Neural progenitor cell (in vitro differentiated cells): Measurements from ENCODE around the gene GDI1.

Experiments used
- CTCF ChIP-seq: fragments of 200-600 bp; sonication (generic); IDR thresholded peaks from 2 replicates; pipeline ENCODE4 v1.5.1; 2017; ENCODE audit warnings: antibody characterized with exemption, mild to moderate bottlenecking
- EZH2 ChIP-seq: fragments of 200-600 bp; sonication (generic); IDR thresholded peaks from 2 replicates; pipeline ENCODE4 v1.6.1; 2017; ENCODE audit warnings: antibody characterized with exemption, mild to moderate bottlenecking, moderate library complexity
- EZH2phosphoT487 ChIP-seq: fragments of 200-600 bp; sonication (generic); IDR thresholded peaks from 2 replicates; pipeline ENCODE4 v1.6.1; 2017; ENCODE audit warnings: antibody characterized with exemption

GRCh38 chrX:154488336-154489075 is 51.6 kb downstream of the GDI1 start:
- TF ChIP-seq CTCF (no peak), EZH2phosphoT487 (no peak), EZH2 (no peak)
